ENCODE results near the gene COL17A1. TPM values are rescaled to one million over a fixed set of nuclear protein-coding genes. Genes with fewer than 3 reads are reported as not detected.

COL17A1 gene
- polyA plus RNA-seq, 1 donor (not counting 4 experiments of a cell fraction or from before 2014, with no cell fraction given), result 2,386 TPM

- no peaks in the 10 kb centered on the region for H3K27me3 ChIP-seq (ENCODE audit: control insufficient read depth, extremely low read depth, insufficient read depth, low read length)
- H3K9ac ChIP-seq (ENCODE audit: control insufficient read depth, extremely low read depth, insufficient read depth, low read length), result no peak overlapping the region
- no peak for TF ChIP-seq CTCF (optimal IDR thresholded peaks at IDR 0.05 in 1 of 3, IDR thresholded peaks at IDR 0.05 in 1 of 3, conservative IDR thresholded peaks at IDR 0.05 in 1 of 3; ENCODE audit: extremely low read depth in 1 of 3, insufficient read depth in 2 of 3, low read length in 3 of 3)
- TF ChIP-seq EZH2 (IDR thresholded peaks at IDR 0.05; ENCODE audit: low read length), result no peak
- H3K36me3 ChIP-seq (ENCODE audit: control insufficient read depth in 2 of 2, extremely low read depth in 1 of 2, insufficient read depth in 2 of 2, low read length in 2 of 2), result peaks cover 78 to 97% of the 10 kb centered on the region in 2 experiments
- peaks cover 10% of the 10 kb centered on the region for H3K79me2 ChIP-seq (ENCODE audit: control insufficient read depth, insufficient read depth, low read length)
- peaks cover 27% of the 10 kb centered on the region for H3K4me1 ChIP-seq (ENCODE audit: control insufficient read depth, extremely low read depth, insufficient read depth, low read length)
- H3K27ac ChIP-seq (ENCODE audit: control insufficient read depth, insufficient read depth, low read length), result no peak overlapping the region
- no peaks in the 10 kb centered on the region for H4K20me1 ChIP-seq (ENCODE audit: control insufficient read depth, extremely low read depth, insufficient read depth, low read length)
- DNase-seq (ENCODE audit: low read depth, low spot score) (no peak), FAIRE-seq (no peak)
- no peaks in the 10 kb centered on the region for H3K9me3 ChIP-seq (ENCODE audit: control insufficient read depth, low read depth, low read length)
- dilution Hi-C loops (cut with MboI; ENCODE audit: extremely low pct_ligation_motif_present, low sequenced_read_pairs), result no loop called here
- no peak overlapping the region for H3K4me3 ChIP-seq (ENCODE audit: control insufficient read depth in 2 of 3, extremely low read depth in 1 of 3, insufficient read depth in 2 of 3, low read depth in 1 of 3, low read length in 3 of 3)
- no peak overlapping the region for H2AFZ ChIP-seq (ENCODE audit: control insufficient read depth, low read length)
- H3K4me2 ChIP-seq (ENCODE audit: control insufficient read depth, extremely low read depth, insufficient read depth, low read depth, low read length), result no peak overlapping the region
- H3K9me1 ChIP-seq (ENCODE audit: control insufficient read depth, extremely low read depth, insufficient read depth, low read length), result no peaks in the 10 kb centered on the region
Observed at GRCh38 chr10:104046651-104047050, 39.0 kb downstream of the COL17A1 start.

GRCh38 chr10:104045151-104046089 is 40.3 kb downstream of the COL17A1 start:
- H3K27ac ChIP-seq (ENCODE audit: control insufficient read depth, insufficient read depth, low read length), result no peak overlapping the region
- peaks cover 82 to 95% of the 10 kb centered on the region in 2 experiments for H3K36me3 ChIP-seq (ENCODE audit: control insufficient read depth in 2 of 2, extremely low read depth in 1 of 2, insufficient read depth in 2 of 2, low read length in 2 of 2)
- H3K4me1 ChIP-seq (ENCODE audit: control insufficient read depth, extremely low read depth, insufficient read depth, low read length), result peaks cover 15% of the 10 kb centered on the region
- no peaks in the 10 kb centered on the region for H3K9me3 ChIP-seq (ENCODE audit: control insufficient read depth, low read depth, low read length)
- no peak overlapping the region for H3K4me3 ChIP-seq (ENCODE audit: control insufficient read depth in 2 of 3, extremely low read depth in 1 of 3, insufficient read depth in 2 of 3, low read depth in 1 of 3, low read length in 3 of 3)
- no peaks in the 10 kb centered on the region for H4K20me1 ChIP-seq (ENCODE audit: control insufficient read depth, extremely low read depth, insufficient read depth, low read length)
- H2AFZ ChIP-seq (ENCODE audit: control insufficient read depth, low read length), result no peak overlapping the region
- DNase-seq (ENCODE audit: low read depth, low spot score), result no peak
- dilution Hi-C loops (cut with MboI; ENCODE audit: extremely low pct_ligation_motif_present, low sequenced_read_pairs), result no loop called here
- peaks cover 8% of the 10 kb centered on the region for H3K79me2 ChIP-seq (ENCODE audit: control insufficient read depth, insufficient read depth, low read length)
- H3K27me3 ChIP-seq (ENCODE audit: control insufficient read depth, extremely low read depth, insufficient read depth, low read length), result no peaks in the 10 kb centered on the region
- no peak for FAIRE-seq
- no peaks in the 10 kb centered on the region for H3K9me1 ChIP-seq (ENCODE audit: control insufficient read depth, extremely low read depth, insufficient read depth, low read length)
- no peak for TF ChIP-seq EZH2 (IDR thresholded peaks at IDR 0.05; ENCODE audit: low read length)
- TF ChIP-seq CTCF (optimal IDR thresholded peaks at IDR 0.05 in 1 of 3, IDR thresholded peaks at IDR 0.05 in 1 of 3, conservative IDR thresholded peaks at IDR 0.05 in 1 of 3; ENCODE audit: extremely low read depth in 1 of 3, insufficient read depth in 2 of 3, low read length in 3 of 3), result peak in 1 of 3 experiments; percentile 24
- H3K9ac ChIP-seq (ENCODE audit: control insufficient read depth, extremely low read depth, insufficient read depth, low read length), result no peak overlapping the region
- no peak overlapping the region for H3K4me2 ChIP-seq (ENCODE audit: control insufficient read depth, extremely low read depth, insufficient read depth, low read depth, low read length)
